Spleen (tissue), 7 donors: ENCODE measurements around the gene HEYL.

Experiments
- CTCF ChIP-seq, 11 experiments: fragments of 200-600 bp in 7 of 11; fragments of 450-650 bp in 4 of 11; sonication (generic) in 4 of 11; IDR thresholded peaks in 8 of 11; conservative IDR thresholded peaks in 3 of 11; 1 replicate in 7 of 11; 2 replicates in 4 of 11; pipeline versions ENCODE4 v1.4.0 to v1.8.0; 2016 to 2021; ENCODE audit warnings: antibody characterized with exemption in 11 of 11, inconsistent platforms in 4 of 11, mild to moderate bottlenecking in 1 of 11
- POLR2A ChIP-seq, 3 donors: fragments of 450-650 bp; IDR thresholded peaks; one replicate each; pipeline ENCODE4 v1.5.1; 2017; ENCODE audit warnings: antibody characterized with exemption in 3 of 3, mild to moderate bottlenecking in 1 of 3
- donor health status: DM: no; HTN: no; CAD: no; lungs with moderate emphysema.
- donor health status: DM: no; HTN: no; CAD: no.
- donor health status: DM: no; HTN: no; CAD: no.

- TF ChIP-seq CTCF (IDR thresholded peaks at IDR 0.05 in 8 of 11, conservative IDR thresholded peaks at IDR 0.05 in 3 of 11) (no peak), POLR2A (IDR thresholded peaks at IDR 0.05) (no peak)
Observed at GRCh38 chr1:39652105-39652504, 12.7 kb upstream of the HEYL start.
